HCT116 (cell line): Measurements from ENCODE around the gene ATXN7L1. TPM values are rescaled to one million over a fixed set of nuclear protein-coding genes. Genes with fewer than 3 reads are reported as not detected.

Experiments
- ATAC-seq: fragments of 200-7000 bp; cut with Tn5 transposase; 2 replicates; pipeline ENCODE4 v1.9.1; 2020; ENCODE audit warnings: mild to moderate bottlenecking, moderate library complexity
- BruUV-seq: library from RNA; stranded (reverse); fragments of 400-500 nt; replicated peaks from 2 replicates; lab custom pipeline; 2021; lab: Mats Ljungman, UMichigan
- CTCF ChIA-PET: fragments of 300-600 bp; sonication (Branson Sonifier 250); formaldehyde crosslinking; loops from one replicate; lab custom pipeline; 2021; ENCODE audit warnings: antibody characterized with exemption; lab: Charles Lee
- POLR2A ChIA-PET: fragments of 300-600, 350-600 bp; sonication (Branson Sonifier 250); formaldehyde crosslinking; loops from one replicate; lab custom pipeline; 2021; ENCODE audit warnings: antibody characterized with exemption; lab: Charles Lee
- RAD21 ChIA-PET, 2 experiments: fragments of 300-600 bp; sonication (Branson Sonifier 250); formaldehyde crosslinking; loops; one replicate each; lab custom pipeline; 2023; ENCODE audit warnings: low total read pairs in 2 of 2; ENCODE audit not compliant: uncharacterized antibody in 2 of 2, unreplicated experiment in 2 of 2, low non-redundant PET in 1 of 2; lab: Charles Lee
- DNase-seq: peaks from one replicate; pipeline ENCODE4 v3.0.0-alpha.2; 2010; ENCODE audit warnings: low read depth, low spot score
- H2AFZ ChIP-seq: fragments of 200-600 bp; shearing (Covaris generic), sonication (generic); 2 replicates; pipeline ENCODE4 v1.6.1; 2017; ENCODE audit warnings: low read depth, mixed run types, mixed read lengths, antibody characterized with exemption, low read length; ENCODE audit not compliant: poor library complexity, severe bottlenecking
- H3K27ac ChIP-seq: 2 replicates; pipeline ENCODE4 v1.5.1; 2012; ENCODE audit warnings: low read depth, low read length
- H3K27me3 ChIP-seq: fragments of 200-600 bp; sonication (generic); 2 replicates; pipeline ENCODE4 v1.6.1; 2016; ENCODE audit warnings: mixed run types, low read length, mixed read lengths; ENCODE audit not compliant: insufficient read depth
- H3K36me3 ChIP-seq, 2 experiments: fragments of 200-500 bp in 1 of 2; fragments of 200-600 bp in 1 of 2; sonication (Bioruptor generic) in 1 of 2; sonication (generic) in 1 of 2; 2 replicates each; pipeline versions ENCODE4 v1.5.1 to v1.6.1; 2014 to 2016; ENCODE audit warnings: low read length in 2 of 2, inconsistent platforms in 1 of 2, mixed read lengths in 1 of 2, mixed run types in 1 of 2; ENCODE audit not compliant: insufficient read depth in 2 of 2, control insufficient read depth in 1 of 2
- H3K4me1 ChIP-seq, 2 experiments: fragments of 200-600 bp in 1 of 2; sonication (generic) in 1 of 2; 2 replicates each; pipeline versions ENCODE4 v1.5.1 to v1.6.1; 2012 to 2017; ENCODE audit warnings: low read length in 2 of 2, inconsistent platforms in 1 of 2, mild to moderate bottlenecking in 1 of 2, mixed read lengths in 1 of 2, mixed run types in 1 of 2, moderate library complexity in 1 of 2; ENCODE audit not compliant: insufficient read depth in 2 of 2, control insufficient read depth in 1 of 2
- H3K4me2 ChIP-seq: fragments of 200-600 bp; sonication (generic); 2 replicates; pipeline ENCODE4 v1.6.1; 2017; ENCODE audit warnings: mixed run types, low read length, mixed read lengths
- H3K4me3 ChIP-seq, 2 experiments: fragments of 200-600 bp in 1 of 2; sonication (generic) in 1 of 2; replicated peaks in 1 of 2; 2 replicates each; pipeline ENCODE4 v1.5.1; 2011 to 2016; ENCODE audit warnings: low read length in 2 of 2, control low read depth in 1 of 2, low read depth in 1 of 2, mild to moderate bottlenecking in 1 of 2, mixed read lengths in 1 of 2, mixed run types in 1 of 2
- H3K79me2 ChIP-seq: fragments of 200-600 bp; sonication (generic); 2 replicates; pipeline ENCODE4 v1.6.1; 2017; ENCODE audit warnings: mild to moderate bottlenecking, mixed run types, low read length, moderate library complexity, mixed read lengths; ENCODE audit not compliant: insufficient read depth
- H3K9ac ChIP-seq: fragments of 200-600 bp; sonication (generic); 2 replicates; pipeline ENCODE4 v1.6.1; 2016; ENCODE audit warnings: low read length, mixed read lengths
- H3K9me2 ChIP-seq: fragments of 200-600 bp; sonication (generic), shearing (Covaris generic); 2 replicates; pipeline ENCODE4 v1.6.1; 2017; ENCODE audit warnings: mixed run types, mild to moderate bottlenecking, moderate library complexity; ENCODE audit not compliant: insufficient read depth
- H3K9me3 ChIP-seq, 2 experiments: fragments of 200-500 bp in 1 of 2; fragments of 200-600 bp in 1 of 2; sonication (Bioruptor generic) in 1 of 2; sonication (generic) in 1 of 2; 2 replicates each; pipeline ENCODE4 v1.6.1; 2014 to 2017; ENCODE audit warnings: low read length in 2 of 2, mixed read lengths in 2 of 2, inconsistent platforms in 1 of 2, low read depth in 1 of 2, mild to moderate bottlenecking in 1 of 2, mixed run types in 1 of 2, moderate library complexity in 1 of 2; ENCODE audit not compliant: control insufficient read depth in 1 of 2, insufficient read depth in 1 of 2
- H4K20me1 ChIP-seq: fragments of 200-600 bp; sonication (generic), shearing (Covaris generic); 2 replicates; pipeline ENCODE4 v1.6.1; 2017; ENCODE audit warnings: mixed run types, mild to moderate bottlenecking, moderate library complexity; ENCODE audit not compliant: insufficient read depth
- ATF3 ChIP-seq: IDR thresholded peaks from 2 replicates; pipeline ENCODE4 v1.6.1; 2012
- CBX3 ChIP-seq: IDR thresholded peaks from 2 replicates; pipeline ENCODE4 v1.6.1; 2012; ENCODE audit warnings: low read depth
- CEBPB ChIP-seq: IDR thresholded peaks from 2 replicates; pipeline ENCODE4 v1.6.1; 2012; ENCODE audit warnings: low read depth
- EGR1 ChIP-seq: IDR thresholded peaks from 2 replicates; pipeline ENCODE4 v1.6.1; 2012; ENCODE audit warnings: low read depth
- ELF1 ChIP-seq: IDR thresholded peaks from 2 replicates; pipeline ENCODE4 v1.6.1; 2012; ENCODE audit warnings: low read depth, borderline replicate concordance
- EZH2phosphoT487 ChIP-seq: fragments of 200-600 bp; IDR thresholded peaks from 2 replicates; pipeline ENCODE4 v1.6.1; 2018; ENCODE audit warnings: antibody characterized with exemption, borderline replicate concordance
- FOSL1 ChIP-seq: IDR thresholded peaks from 2 replicates; pipeline ENCODE4 v1.6.1; 2012; ENCODE audit warnings: low read depth
- JUND ChIP-seq: IDR thresholded peaks from 2 replicates; pipeline ENCODE4 v1.6.1; 2012
- MAX ChIP-seq: IDR thresholded peaks from 2 replicates; pipeline ENCODE4 v1.6.1; 2012
- POLR2A ChIP-seq: IDR thresholded peaks from 2 replicates; pipeline ENCODE4 v1.7.0; 2011; ENCODE audit warnings: borderline replicate concordance; ENCODE audit not compliant: insufficient read depth, insufficient read length; ENCODE audit errors: extremely low read depth
- POLR2AphosphoS5 ChIP-seq: IDR thresholded peaks from 2 replicates; pipeline ENCODE4 v1.6.1; 2011; ENCODE audit warnings: mild to moderate bottlenecking, low read depth, low read length, moderate library complexity
- RAD21 ChIP-seq: IDR thresholded peaks from 2 replicates; pipeline ENCODE4 v1.6.1; 2012; ENCODE audit warnings: low read depth, mild to moderate bottlenecking
- REST ChIP-seq: IDR thresholded peaks from 2 replicates; pipeline ENCODE4 v1.6.1; 2012; ENCODE audit warnings: low read depth
- SIN3A ChIP-seq: IDR thresholded peaks from 2 replicates; pipeline ENCODE4 v1.6.1; 2012; ENCODE audit warnings: low read depth
- SP1 ChIP-seq: IDR thresholded peaks from 2 replicates; pipeline ENCODE4 v1.6.1; 2012; ENCODE audit warnings: low read depth
- SRF ChIP-seq: IDR thresholded peaks from 2 replicates; pipeline ENCODE4 v1.6.1; 2012; ENCODE audit warnings: low read depth
- YY1 ChIP-seq: IDR thresholded peaks from 2 replicates; pipeline ENCODE4 v1.6.1; 2011; ENCODE audit warnings: low read length, low read depth, moderate library complexity, mild to moderate bottlenecking; ENCODE audit not compliant: insufficient replicate concordance; ENCODE audit errors: extremely low read depth
- ZBTB33 ChIP-seq: IDR thresholded peaks from 2 replicates; pipeline ENCODE4 v1.6.1; 2011; ENCODE audit warnings: mild to moderate bottlenecking, low read length, moderate library complexity; ENCODE audit not compliant: insufficient replicate concordance; ENCODE audit errors: extremely low read depth
- ZFX ChIP-seq: fragments of 450-650 bp; IDR thresholded peaks from 2 replicates; pipeline ENCODE4 v1.6.1; 2017
- ZNF274 ChIP-seq: fragments of 200-500 bp; sonication (Bioruptor generic); IDR thresholded peaks from 2 replicates; pipeline ENCODE4 v1.6.1; 2014; ENCODE audit warnings: mild to moderate bottlenecking, low read depth, low read length, inconsistent platforms
- intact Hi-C: fragments of 100-400 bp; cut with micrococcal nuclease; formaldehyde crosslinking; loops from 2 replicates; pipeline ENCODE4 v1.10.0; 2022
- total RNA-seq: library from RNA; stranded (reverse); gene quantifications from one replicate; pipeline ENCODE4 v1.2.1, GENCODE V29; 2021; ENCODE audit not compliant: unreplicated experiment

Gene ATXN7L1
- total RNA-seq, 1 experiment from 2014 or later, result 11.5 TPM

- no peak for ATAC-seq
- DNase-seq, result no peak
- Histone ChIP-seq H3K9me3 (no peaks in the 10 kb centered on the region), H3K4me3 (no peak overlapping the region), H2AFZ (no peak overlapping the region), H3K4me2 (no peak overlapping the region), H3K9ac (no peak overlapping the region), H4K20me1 (no peaks in the 10 kb centered on the region), H3K4me1 (peaks cover 2 to 21% of the 10 kb centered on the region in 2 experiments; a peak in 3 of 4 replicates), H3K27me3 (no peaks in the 10 kb centered on the region), H3K36me3 (no peaks in the 10 kb centered on the region), H3K27ac (no peak overlapping the region), H3K79me2 (no peaks in the 10 kb centered on the region), H3K9me2 (no peaks in the 10 kb centered on the region)
- ChIA-PET CTCF (no interaction called here), RAD21 (no interaction called here), POLR2A (no interaction called here)
- TF ChIP-seq JUND, result no peak
- no peak for TF ChIP-seq ZBTB33
- TF ChIP-seq SIN3A, result no peak
- no peak for TF ChIP-seq REST
- no peak for TF ChIP-seq ZFX
- TF ChIP-seq EZH2phosphoT487, result no peak
- TF ChIP-seq EGR1, result no peak
- no peak for TF ChIP-seq CBX3
- no peak for TF ChIP-seq RAD21
- TF ChIP-seq ELF1, result no peak
- no peak for TF ChIP-seq SP1
- TF ChIP-seq ATF3, result no peak
- no peak for TF ChIP-seq POLR2A
- TF ChIP-seq POLR2AphosphoS5, result no peak
- TF ChIP-seq YY1, result no peak
- TF ChIP-seq FOSL1, result no peak
- no peak for TF ChIP-seq SRF
- TF ChIP-seq ZNF274, result no peak
- no peak for TF ChIP-seq MAX
- no peak for TF ChIP-seq CEBPB
- BruUV-seq, result no TSS peak
- intact Hi-C loops, result loop anchor here (10.0 kb wide), 2 partner anchors 461 to 599 kb away; no protein-coding TSS in a partner anchor
Measured at GRCh38 chr7:105584165-105584564, 292.2 kb downstream of the ATXN7L1 start.
